Measurements from ENCODE around the gene PIEZO2.
A peak's percentile ranks its signal among the peaks of the same experiment; 100 is the strongest.
"Not testable (repeated sequence)": the region's sequence is repeated elsewhere in the genome, so short reads cannot be mapped to it uniquely, and the experiment has no call there.

Gene PIEZO2

DNA sequence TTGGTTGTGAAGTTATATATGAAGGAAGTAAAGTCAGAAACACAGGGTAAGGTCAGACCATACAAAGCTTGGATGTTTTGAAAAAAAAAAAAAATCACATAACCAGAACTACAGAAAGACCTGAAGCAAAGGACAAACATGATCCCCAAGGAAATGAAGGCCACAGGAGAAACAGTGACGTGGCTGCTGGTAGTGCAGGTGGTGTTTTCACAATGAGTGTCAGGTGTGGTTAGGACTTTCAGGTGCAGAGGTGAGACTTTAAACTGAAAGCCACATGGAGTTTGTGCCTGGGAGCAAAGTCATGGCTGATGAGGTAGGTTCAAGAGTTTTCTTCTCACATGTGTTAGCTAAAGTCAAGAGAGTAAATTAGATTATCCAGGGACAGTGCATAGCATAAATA, 270.7 kb downstream of the PIEZO2 start:
- no peak for DNase-seq

- no peak for DNase-seq
Measured at GRCh38 chr18:10877987-10878386, 271.4 kb downstream of the PIEZO2 start.

DNA sequence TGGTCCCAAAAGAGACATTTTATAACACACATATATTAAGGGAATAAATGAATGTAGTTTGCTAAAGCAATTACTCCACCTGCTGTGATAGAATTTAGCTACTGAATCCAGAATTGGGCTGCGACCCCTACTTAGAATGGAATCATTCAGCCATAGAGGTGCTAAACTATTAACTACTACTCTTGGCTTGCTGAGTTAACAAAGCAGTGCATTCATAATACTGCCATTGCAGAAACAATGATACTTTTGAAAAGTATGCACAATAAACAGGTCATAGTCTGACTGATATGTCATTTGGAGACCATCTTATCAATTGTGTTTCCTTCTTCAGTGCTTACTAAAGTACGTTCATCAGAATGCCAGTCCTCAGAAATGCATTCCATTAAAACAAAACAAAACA, 273.6 kb downstream of the PIEZO2 start:
- no peak for DNase-seq

DNA sequence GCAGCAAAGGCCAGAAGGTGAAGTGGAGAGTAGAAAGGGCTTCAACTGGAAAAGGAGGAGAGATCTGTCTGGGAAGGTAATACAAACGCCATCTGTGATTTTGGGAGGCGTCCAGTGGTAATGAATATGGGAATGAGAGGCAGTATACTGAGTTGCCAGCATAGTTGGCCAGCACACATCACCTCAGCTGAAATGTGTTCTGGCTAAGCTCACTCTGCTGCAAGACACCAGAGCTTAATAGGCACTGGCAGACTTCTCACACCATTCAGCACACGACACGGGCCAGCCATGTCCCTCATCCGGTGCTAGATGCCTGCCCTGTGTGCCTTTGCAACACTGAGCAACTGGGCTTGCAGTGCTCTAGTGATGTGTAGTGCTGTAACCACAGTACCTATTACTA, 277.1 kb downstream of the PIEZO2 start:
- no peak for DNase-seq

- no peak for DNase-seq
Measured at GRCh38 chr18:10864722-10865121, 284.6 kb downstream of the PIEZO2 start.

DNA sequence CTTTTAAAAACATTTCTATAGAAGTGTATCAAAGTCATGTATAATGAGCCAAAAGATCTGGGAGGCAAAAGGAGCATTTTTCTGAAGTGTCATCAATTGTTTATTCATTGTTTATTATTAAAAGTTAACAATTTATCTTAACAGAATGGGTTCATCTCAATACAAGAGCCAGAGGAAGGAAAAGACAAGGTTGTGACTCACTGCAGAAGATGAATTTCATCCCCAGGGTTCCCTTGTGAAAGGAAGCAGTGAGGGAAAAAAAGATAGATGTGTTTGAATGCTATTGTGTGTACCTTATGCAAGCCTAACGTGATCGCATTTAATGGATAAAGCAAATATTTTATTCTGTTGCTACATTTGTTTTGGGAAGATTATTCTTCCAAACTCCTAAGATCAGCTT, 286.3 kb downstream of the PIEZO2 start:
- DNase-seq: no peak

- no peak for DNase-seq
Measured at GRCh38 chr18:10860928-10861327, 288.4 kb downstream of the PIEZO2 start.

DNA sequence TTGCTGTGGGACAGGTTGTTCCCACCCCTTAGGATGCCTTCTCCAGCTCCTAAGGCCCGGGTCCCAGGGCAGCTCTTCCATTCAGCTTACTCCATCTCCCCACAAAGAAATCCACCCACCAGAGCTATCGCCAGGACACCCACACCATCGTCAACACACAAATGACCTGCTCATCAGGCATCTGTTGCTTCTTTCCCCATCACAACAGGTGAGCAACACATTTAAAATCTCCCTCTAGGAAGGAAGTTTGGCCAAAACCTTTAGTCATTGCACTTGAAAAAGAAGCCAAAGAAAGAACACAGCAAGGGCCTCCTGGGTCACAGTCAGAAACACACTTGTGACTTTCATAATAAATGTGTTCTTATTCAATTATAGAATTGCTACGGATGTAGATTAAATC, 289.0 kb downstream of the PIEZO2 start:
- no peak for DNase-seq

DNA sequence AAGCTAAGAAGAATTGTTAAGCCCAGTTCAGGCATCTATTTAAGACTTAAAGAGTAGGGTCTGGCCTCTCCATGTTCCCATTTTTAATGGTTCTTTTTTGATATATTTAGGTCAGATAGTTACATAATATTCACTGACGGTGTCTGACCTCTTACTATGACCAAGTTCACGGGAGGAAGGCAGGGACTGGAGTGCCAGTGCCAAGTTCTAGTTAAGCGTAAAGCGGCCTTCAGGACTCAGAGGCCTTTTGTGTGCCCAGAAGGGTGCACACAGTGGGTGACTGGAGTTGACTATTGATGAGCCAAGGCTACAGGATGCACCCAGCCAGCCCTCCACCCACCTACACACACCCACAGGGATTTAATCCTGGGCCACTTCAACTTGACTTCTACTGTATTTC, 290.9 kb downstream of the PIEZO2 start:
- DNase-seq: no peak

GRCh38 chr18:10856132-10856531, 293.2 kb downstream of the PIEZO2 start:
- DNase-seq: no peak

DNA sequence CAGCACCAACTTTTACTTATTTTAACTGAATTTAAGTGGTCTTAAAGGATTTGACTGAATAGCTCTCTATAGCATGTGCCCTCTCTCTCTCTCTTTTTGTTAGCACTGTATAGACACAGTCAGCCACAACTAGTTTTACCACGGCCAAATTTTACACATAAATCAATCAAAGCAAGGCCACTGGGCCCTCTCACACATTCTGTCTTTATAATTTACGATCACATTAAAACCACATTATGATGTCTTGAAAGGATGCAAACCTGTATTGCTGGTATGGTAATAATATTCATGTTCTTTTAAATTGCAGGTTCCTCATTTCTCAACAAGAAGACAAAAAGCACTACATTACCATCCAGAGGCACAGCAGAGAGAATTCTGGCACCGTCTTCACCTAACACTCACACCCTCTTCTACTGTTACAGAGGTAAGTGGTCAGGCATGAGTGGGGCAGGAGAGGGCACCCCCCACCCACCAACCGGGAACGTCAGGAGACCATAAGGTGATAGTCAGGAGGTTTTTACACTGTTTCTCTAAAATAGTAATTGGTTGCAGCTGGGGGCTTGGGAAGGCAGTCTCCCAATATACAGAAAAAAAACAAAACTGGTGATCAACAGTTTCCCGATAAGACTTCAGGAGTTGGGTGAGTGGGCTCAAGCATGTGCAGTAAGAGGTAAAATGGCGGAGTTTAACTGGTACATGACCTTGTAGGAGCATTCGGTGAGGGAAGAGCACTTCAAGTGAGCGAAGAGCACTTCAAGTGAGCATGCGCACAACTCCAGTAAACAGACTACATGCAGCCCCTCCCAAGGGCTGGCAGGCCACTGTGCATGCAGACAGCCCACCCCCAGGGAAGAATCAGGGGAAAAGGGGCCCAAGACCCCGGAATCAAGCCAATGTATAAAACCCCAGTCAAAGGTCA, 296.7 kb downstream of the PIEZO2 start:
- DNase-seq: no peak

- DNase-seq: peak in 1 of 2 experiments; percentile 31
Measured at GRCh38 chr18:10851824-10852319, 297.5 kb downstream of the PIEZO2 start.

DNA sequence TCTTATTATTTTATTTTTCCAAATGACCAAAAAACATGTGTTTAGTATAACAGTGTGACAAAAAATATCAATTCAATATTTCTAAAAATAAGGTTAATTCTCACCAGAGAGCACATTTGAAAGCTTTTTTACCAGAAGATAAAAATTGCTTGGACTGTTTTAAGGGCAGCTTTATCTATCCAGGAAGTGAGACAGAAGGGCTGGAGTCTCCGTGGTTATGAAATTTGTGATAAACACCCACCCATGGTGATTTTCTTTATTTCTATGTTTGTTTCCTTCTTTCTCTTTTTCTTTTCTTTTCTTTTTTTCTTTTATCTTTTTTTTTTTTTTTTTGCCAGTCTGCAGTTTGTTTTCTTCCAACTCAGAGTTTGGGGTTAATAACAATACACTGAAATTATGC, 298.5 kb downstream of the PIEZO2 start:
- no peak for DNase-seq

- DNase-seq: no peak
Measured at GRCh38 chr18:10850216-10850615, 299.2 kb downstream of the PIEZO2 start.

- no peak for DNase-seq
Measured at GRCh38 chr18:10847907-10848306, 301.5 kb downstream of the PIEZO2 start.

DNA sequence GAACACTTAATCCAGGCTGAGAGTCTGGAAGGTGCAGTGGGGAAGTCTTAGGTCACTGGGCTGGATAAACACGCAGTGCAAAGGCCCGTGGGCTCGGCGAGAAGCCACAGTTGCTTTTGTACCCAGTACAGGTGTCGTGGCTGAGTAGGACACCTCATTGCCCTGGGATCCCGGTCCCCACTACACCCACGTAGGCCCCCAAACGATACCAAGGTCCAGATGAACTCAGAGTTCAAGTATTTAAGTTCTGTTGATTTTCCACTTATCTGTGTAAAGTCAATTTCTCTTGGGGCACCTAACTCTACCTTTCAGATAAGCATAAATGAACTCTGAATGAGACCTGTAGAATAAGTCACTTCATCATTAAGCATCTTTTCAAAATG, 302.0 kb downstream of the PIEZO2 start:
- no peak for DNase-seq

DNA sequence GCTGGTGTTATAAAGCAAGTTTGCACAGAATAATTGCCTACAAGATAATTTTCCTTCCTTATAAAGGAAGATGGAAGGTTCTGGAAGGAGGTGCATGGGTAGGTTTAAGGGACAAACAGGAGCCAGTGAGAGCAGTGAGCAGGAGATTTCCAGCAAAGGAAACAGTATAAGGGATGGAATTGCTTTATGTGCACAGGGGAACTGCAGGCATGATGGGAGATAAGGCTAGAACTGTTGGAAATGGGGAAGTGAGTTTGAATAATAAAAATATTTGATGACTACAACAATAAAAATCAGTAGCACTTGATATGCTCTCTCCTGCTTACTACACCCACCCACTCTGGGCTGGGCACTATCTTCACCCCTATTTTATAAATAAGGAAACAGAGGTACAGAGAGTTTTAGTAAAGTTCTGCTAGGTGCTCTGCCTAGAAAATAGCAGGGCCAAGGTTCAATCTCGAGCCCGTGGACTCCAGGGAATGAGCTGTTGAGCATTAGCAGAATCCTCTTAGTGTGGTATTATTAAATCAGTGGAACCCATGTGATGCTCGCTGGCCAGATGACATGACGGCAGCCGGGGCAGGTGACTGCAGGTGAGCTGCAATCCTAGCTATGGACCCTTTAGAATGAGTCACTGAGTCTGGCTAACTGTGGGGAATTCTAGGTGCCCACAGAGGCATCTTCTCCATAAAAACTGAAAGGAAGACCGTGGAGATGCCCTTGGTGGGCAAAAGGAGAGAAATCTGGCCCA, 302.5 kb downstream of the PIEZO2 start:
- DNase-seq: no peak

DNA sequence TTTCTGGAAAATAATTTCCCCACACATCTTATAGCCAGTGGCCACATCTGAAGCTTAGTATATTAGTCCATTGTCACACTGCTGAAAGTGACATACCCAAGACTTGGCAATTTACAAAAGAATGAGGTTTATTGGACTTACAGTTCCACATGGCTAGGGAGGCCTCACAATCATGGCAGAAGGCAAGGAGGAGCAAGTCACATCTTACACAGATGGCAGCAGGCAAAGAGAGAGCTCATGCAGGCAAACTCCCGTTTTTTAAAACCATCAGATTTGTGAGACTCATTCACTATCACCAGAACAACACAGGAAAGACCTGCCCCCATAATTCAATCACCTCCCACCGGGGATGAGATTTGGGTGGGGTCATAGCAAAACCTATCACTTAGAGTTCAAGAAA, 303.3 kb downstream of the PIEZO2 start:
- DNase-seq: not testable (repeated sequence)

- DNase-seq: no peak
Measured at GRCh38 chr18:10843565-10843964, 305.8 kb downstream of the PIEZO2 start.

- DNase-seq: no peak
Measured at GRCh38 chr18:10842861-10843260, 306.5 kb downstream of the PIEZO2 start.

GRCh38 chr18:10842371-10842770, 307.0 kb downstream of the PIEZO2 start:
- no peak for DNase-seq

- DNase-seq: no peak
Measured at GRCh38 chr18:10841203-10841602, 308.2 kb downstream of the PIEZO2 start.

DNA sequence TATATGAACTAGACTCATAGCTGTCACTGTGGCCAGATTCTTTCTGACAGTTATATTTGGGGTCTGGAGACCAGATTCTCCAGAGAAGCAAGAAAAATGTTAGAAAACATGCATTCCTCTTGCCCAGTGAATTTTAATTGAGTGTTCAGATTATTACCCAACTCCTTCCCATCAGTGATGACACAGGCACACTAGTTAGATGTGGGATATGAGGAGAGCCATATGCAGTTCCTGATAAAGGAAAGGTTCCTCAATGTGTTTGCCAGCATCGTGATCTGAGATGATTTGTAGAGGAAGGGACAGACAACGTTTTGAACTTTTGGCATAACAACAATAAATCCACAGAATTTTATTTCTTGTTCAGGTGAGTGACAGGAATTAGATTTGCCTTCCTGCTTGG, 308.6 kb downstream of the PIEZO2 start:
- no peak for DNase-seq

DNA sequence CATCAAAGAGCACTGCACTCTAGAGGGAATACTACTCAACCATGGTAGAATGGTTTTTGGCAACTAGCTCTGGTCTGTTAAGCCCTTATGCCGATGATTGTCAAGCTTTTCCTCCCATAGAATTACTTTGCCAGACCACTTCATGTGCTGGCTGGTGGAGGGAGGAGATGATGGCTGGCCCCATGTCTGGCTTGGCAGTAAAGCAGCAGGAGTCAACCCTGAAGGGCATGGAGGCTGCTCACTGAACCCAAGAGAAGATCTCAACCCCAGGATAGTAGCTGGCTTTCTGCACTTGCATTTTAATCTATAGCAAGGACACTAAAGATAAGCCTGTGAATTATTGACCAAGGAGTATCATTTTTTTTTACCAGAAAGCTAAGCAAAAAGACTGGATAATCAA, 309.9 kb downstream of the PIEZO2 start:
- no peak for DNase-seq

Data from SW 1271 (cell line).